Fibroblast of skin of back (primary cell): Measurements from ENCODE around the gene RARS1.

Source experiments
- DNase-seq: peaks from one replicate; pipeline ENCODE4 v3.0.0-alpha.2; 2013

RARS1 gene

GRCh38 chr5:168562279-168562678, 76.0 kb downstream of the RARS1 start:
- DNase-seq = no peak

- no peak for DNase-seq
These were observed 77.7 kb downstream of the RARS1 start for GRCh38 chr5:168563959-168564358.

- DNase-seq = no peak
These were observed 82.5 kb downstream of the RARS1 start for GRCh38 chr5:168568738-168569137.
